GM15510 (cell line): ENCODE measurements around the gene GLI1.
A peak's percentile ranks its signal among the peaks of the same experiment; 100 is the strongest.

Experiments
- POLR2A ChIP-seq: IDR thresholded peaks from 3 replicates; pipeline ENCODE4 v1.6.1; 2011; ENCODE audit warnings: borderline replicate concordance; ENCODE audit not compliant: insufficient read length; ENCODE audit errors: extremely low read depth

The GLI1 gene

DNA sequence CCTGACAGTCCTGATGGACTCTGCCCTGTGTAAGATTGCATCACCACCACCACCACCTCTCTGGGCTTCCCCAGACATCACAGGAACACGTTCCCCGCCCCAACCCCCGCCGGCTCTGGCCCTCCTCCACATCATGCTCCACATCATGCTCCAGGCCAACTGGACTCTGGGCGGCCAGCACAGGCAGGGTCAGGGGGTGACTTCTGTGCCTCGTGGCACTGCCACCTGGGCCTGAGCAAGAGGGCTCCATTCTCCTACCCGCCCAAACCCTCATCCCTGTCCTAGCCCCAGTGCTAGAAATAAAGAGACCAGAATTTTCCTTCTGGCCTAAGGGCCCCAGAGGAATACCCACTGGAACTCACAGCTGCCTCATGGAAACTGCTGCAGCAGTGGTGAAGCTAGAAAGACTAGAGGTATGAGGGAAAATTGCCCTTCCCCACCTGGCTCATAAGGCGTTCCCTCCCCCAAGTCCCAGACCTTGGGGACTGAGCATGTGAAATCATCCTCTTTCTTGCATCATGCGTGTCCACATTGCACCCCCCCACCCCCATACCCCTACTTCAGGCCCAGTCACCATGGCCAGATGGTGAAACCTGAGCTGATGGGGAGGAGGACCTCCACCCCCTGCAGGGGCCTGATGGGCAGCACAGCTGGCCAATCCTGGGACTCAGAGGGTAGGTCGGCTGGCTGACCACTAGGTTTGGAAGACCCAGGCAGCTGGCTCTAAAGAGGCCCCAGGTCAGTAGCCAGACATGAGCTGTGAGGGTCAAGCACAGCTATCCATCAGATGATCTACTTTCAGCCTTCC, 4.8 kb upstream of the GLI1 start, which contains the start of gene INHBE:
Gene INHBE, plus strand, starts transcription at position 742 of the 808 bp plus-strand sequence. CDS start 230 bp downstream, outside the sequence.
- no peak for TF ChIP-seq POLR2A

DNA sequence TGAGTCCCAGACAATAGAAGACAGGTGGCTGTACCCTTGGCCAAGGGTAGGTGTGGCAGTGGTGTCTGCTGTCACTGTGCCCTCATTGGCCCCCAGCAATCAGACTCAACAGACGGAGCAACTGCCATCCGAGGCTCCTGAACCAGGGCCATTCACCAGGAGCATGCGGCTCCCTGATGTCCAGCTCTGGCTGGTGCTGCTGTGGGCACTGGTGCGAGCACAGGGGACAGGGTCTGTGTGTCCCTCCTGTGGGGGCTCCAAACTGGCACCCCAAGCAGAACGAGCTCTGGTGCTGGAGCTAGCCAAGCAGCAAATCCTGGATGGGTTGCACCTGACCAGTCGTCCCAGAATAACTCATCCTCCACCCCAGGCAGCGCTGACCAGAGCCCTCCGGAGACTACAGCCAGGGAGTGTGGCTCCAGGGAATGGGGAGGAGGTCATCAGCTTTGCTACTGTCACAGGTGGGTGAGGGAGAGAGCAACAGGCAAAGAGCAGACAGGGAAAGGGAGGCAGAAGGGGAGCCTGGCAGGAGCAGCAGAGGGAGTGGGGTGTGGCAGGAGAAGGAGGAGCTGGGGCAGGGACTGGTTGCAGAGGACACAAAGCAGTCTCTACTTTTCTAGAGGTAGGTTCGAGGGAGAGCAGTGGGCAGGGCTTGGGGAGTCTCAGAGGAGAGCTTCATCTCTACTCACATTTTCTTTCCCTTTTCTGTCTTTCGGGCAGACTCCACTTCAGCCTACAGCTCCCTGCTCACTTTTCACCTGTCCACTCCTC, 4.0 kb upstream of the GLI1 start:
- no peak for TF ChIP-seq POLR2A

DNA sequence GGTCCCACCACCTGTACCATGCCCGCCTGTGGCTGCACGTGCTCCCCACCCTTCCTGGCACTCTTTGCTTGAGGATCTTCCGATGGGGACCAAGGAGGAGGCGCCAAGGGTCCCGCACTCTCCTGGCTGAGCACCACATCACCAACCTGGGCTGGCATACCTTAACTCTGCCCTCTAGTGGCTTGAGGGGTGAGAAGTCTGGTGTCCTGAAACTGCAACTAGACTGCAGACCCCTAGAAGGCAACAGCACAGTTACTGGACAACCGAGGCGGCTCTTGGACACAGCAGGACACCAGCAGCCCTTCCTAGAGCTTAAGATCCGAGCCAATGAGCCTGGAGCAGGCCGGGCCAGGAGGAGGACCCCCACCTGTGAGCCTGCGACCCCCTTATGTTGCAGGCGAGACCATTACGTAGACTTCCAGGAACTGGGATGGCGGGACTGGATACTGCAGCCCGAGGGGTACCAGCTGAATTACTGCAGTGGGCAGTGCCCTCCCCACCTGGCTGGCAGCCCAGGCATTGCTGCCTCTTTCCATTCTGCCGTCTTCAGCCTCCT, 3.4 kb upstream of the GLI1 start:
- TF ChIP-seq POLR2A, result no peak

DNA sequence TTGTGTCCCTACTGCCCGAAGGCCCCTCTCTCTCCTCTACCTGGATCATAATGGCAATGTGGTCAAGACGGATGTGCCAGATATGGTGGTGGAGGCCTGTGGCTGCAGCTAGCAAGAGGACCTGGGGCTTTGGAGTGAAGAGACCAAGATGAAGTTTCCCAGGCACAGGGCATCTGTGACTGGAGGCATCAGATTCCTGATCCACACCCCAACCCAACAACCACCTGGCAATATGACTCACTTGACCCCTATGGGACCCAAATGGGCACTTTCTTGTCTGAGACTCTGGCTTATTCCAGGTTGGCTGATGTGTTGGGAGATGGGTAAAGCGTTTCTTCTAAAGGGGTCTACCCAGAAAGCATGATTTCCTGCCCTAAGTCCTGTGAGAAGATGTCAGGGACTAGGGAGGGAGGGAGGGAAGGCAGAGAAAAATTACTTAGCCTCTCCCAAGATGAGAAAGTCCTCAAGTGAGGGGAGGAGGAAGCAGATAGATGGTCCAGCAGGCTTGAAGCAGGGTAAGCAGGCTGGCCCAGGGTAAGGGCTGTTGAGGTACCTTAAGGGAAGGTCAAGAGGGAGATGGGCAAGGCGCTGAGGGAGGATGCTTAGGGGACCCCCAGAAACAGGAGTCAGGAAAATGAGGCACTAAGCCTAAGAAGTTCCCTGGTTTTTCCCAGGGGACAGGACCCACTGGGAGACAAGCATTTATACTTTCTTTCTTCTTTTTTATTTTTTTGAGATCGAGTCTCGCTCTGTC, 2.7 kb upstream of the GLI1 start:
- TF ChIP-seq POLR2A, result no peak

DNA sequence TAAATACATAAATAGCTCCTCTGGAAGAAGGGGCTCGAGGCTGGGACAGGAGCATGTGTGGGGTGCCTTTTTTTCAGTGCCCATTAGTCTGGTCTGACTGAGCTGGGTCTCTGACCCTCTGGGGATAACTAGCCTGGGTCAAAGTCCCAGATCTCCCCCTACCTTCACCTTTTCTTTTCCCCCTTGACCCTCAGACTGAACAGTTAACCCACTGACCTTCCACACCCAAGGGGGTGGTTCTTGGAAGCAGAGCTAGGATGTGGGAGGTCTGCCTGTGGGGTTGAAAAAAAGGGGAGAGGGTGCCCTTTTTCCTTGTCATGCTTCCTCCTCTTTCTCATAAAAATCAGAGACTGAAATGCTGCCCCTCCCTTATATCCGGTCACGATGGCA, 925 bp upstream of the GLI1 start:
- no peak for TF ChIP-seq POLR2A

DNA sequence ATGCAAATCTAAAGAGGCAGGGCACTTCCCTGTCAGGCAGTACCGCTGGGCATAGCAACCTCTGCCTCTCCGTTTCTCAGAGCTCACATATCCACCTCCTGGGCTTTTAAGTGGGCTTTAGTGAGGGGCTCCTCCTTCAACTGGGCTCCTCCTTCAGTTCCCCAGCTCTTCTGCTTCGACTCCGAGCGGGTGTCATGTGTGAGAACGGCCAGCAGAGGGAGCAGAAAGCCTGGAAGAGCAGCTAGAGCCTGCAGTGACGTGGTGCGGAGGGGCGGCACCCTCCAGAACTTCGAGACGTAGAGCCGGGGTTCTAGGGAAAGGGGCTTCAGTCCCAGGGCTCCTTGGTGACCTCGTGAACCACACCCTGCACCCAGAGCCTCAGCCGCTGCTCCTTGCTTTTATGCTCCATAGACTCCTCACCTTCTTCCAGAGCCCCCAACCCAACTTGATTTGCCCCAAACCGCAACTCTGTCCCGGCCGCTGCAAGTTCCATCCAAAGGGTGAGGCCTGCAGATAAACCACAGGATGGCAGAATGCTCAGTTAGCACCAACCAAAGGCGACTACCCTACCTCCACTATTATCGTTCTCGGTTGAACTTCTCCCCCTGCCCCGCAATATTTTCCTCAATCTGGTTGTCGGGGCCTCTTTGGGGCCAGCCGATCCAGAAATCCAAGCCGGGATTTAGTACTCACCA, 383 bp upstream of the GLI1 start:
- TF ChIP-seq POLR2A, result peak; percentile 63

DNA sequence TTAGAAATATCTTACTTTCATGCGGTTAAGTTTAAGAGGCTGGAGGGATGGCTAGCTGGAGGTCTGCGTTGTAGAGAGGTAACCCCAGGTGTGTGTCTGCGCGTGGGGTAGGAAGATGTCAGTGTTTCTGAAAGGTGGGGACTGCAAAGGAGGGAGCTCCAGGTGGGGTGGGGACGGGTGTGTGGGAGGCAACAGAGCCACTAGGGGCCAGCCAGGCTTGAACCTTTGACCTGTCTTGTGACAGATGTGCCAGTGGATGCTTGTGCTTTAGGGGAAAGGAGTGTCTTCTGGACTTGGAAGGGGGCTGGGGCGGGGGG, 841 bp downstream of the GLI1 start:
- no peak for TF ChIP-seq POLR2A

DNA sequence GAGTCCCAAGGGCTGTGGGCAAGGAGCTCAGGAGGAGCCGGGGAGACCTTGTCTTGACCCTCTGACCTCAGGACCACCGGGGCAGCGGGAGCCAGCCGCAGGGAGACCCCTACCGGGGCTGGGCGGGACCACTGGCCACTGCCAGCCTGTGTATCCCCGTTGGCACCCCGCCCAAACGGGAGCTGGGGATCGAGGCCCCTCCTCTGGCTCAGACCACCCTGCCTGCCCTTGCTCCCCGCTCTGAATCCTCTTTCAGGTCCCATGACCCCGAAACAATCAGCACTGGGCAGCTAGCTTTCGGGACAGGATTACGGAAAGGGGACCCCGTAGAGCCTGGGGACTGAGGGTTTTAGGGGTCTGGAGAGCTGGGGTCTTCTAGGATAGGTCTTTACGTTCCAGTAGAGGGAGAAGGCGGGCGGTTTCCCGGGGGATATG, 1.3 kb downstream of the GLI1 start:
- TF ChIP-seq POLR2A, result no peak

DNA sequence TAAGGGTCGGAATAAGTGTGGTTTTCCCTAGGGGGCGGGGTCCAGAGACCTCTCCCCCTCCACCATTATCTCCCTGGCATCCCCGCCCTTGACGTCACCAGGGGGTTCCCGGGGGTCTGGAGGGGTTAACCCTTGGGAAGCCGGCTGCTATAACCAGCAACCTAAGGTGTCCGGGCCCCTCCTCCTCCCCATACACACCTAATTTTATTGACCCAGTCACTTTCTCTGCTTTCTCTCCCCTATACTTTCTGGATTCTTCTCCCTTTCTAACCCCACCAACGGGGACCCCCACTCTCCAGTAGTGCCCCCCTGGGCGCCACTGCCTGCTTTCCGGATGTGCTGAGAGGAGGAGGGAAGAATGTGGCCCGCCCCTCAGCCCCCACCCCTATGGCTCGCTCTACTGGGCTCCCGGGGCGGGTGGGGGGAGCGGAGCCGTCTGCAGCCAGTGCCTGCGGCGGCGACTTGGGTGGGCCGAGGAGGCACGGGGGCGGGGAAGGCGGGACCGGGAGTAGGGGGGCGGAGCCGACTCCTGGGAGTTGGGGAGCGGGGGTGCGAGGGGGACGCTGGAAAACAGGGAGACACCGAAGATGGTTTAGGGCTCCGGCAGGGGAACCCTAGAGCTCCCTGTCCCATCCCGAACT, 1.8 kb downstream of the GLI1 start:
- no peak for TF ChIP-seq POLR2A

DNA sequence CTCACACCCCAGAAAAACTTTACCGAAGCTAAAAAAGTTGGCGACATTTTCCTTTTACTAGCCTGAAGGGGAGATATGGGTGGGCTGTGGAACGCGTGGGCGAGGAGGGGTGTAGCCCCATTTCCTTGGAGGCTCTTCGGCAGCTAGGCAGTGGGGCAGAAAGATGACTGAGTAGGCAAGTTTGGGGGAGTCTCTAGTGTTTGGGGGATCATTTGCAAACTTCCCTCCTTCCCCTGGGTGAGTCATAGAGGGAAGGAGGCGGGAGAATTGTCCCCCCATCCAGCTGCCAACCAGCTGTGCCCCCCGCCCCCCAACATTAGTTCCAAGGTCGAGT, 2.3 kb downstream of the GLI1 start:
- no peak for TF ChIP-seq POLR2A

DNA sequence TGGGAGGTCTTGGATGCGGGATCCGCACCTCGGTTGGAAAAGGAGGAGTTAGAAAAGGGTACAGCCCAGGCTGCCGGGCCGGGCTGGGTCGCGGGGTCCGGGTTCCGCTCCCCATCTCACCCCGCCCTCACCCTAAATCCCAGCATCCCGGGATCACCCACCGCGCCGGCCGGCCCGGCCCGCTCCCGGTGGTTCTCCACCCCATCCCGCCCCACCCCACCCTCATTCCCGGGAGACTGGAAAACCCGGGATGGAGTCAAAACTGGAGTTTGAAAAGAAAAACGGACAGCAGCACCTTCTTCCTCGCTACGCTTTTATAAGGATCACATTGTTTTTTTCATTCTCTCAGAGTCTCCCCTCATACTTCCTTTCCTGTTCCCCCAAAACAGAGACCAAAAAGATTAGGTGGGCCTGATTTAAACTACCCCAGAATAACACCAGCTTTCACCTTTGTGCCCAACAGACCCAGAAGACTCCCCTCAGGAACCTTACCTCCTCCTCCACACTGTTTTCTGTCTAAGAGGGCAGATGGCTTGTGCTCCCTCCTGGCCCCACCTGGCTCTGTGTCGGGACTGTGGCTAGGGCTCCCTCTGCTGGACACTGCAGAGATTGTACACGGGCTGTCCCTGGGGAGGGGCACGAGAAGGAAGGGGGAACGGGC, 2.8 kb downstream of the GLI1 start:
- peak; percentile 20 for TF ChIP-seq POLR2A

DNA sequence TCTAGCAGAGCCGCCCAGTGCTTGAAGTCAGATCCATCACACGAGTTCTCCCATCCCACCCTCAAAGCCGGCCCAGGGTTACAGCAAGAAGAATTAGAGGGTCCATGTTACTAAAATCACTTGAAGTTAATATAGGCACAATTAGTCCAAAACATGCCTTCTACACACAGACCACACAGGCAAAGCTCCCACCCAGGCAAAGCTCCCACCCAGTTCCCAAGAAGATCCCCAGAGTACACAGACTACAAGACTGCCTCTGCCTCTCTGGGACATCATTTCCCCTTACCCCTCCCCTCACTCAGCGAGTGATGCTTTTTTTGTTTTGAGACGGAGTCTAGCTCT, 3.3 kb downstream of the GLI1 start:
- no peak for TF ChIP-seq POLR2A

DNA sequence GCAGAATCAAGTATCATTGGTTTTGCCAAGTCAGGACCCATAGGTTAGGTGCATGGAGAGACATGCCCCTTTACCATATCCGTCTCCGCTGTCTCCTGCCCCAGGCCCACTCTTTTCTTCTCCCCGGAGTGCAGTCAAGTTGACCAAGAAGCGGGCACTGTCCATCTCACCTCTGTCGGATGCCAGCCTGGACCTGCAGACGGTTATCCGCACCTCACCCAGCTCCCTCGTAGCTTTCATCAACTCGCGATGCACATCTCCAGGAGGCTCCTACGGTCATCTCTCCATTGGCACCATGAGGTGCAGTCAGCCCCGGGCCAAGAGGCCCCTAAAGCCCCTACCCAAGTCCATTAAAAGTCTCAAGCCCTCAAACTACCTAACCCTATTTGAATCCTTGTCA, 5.0 kb downstream of the GLI1 start:
- no peak for TF ChIP-seq POLR2A
